HCT116 (cell line): Measurements from ENCODE around the gene COL4A3. TPM values are rescaled to one million over a fixed set of nuclear protein-coding genes. Genes with fewer than 3 reads are reported as not detected.

ENCODE experiments used
- ATAC-seq: fragments of 200-7000 bp; cut with Tn5 transposase; 2 replicates; pipeline ENCODE4 v1.9.1; 2020; ENCODE audit warnings: mild to moderate bottlenecking, moderate library complexity
- BruUV-seq: library from RNA; stranded (reverse); fragments of 400-500 nt; replicated peaks from 2 replicates; lab custom pipeline; 2021; lab: Mats Ljungman, UMichigan
- CTCF ChIA-PET: fragments of 300-600 bp; sonication (Branson Sonifier 250); formaldehyde crosslinking; loops from one replicate; lab custom pipeline; 2021; ENCODE audit warnings: antibody characterized with exemption; lab: Charles Lee
- POLR2A ChIA-PET: fragments of 300-600, 350-600 bp; sonication (Branson Sonifier 250); formaldehyde crosslinking; loops from one replicate; lab custom pipeline; 2021; ENCODE audit warnings: antibody characterized with exemption; lab: Charles Lee
- RAD21 ChIA-PET, 2 experiments: fragments of 300-600 bp; sonication (Branson Sonifier 250); formaldehyde crosslinking; loops; one replicate each; lab custom pipeline; 2023; ENCODE audit warnings: low total read pairs in 2 of 2; ENCODE audit not compliant: uncharacterized antibody in 2 of 2, unreplicated experiment in 2 of 2, low non-redundant PET in 1 of 2; lab: Charles Lee
- DNase-seq: peaks from one replicate; pipeline ENCODE4 v3.0.0-alpha.2; 2010; ENCODE audit warnings: low read depth, low spot score
- H2AFZ ChIP-seq: fragments of 200-600 bp; shearing (Covaris generic), sonication (generic); 2 replicates; pipeline ENCODE4 v1.6.1; 2017; ENCODE audit warnings: low read depth, mixed run types, mixed read lengths, antibody characterized with exemption, low read length; ENCODE audit not compliant: poor library complexity, severe bottlenecking
- H3K27ac ChIP-seq: 2 replicates; pipeline ENCODE4 v1.5.1; 2012; ENCODE audit warnings: low read depth, low read length
- H3K27me3 ChIP-seq: fragments of 200-600 bp; sonication (generic); 2 replicates; pipeline ENCODE4 v1.6.1; 2016; ENCODE audit warnings: mixed run types, low read length, mixed read lengths; ENCODE audit not compliant: insufficient read depth
- H3K36me3 ChIP-seq, 2 experiments: fragments of 200-500 bp in 1 of 2; fragments of 200-600 bp in 1 of 2; sonication (Bioruptor generic) in 1 of 2; sonication (generic) in 1 of 2; 2 replicates each; pipeline versions ENCODE4 v1.5.1 to v1.6.1; 2014 to 2016; ENCODE audit warnings: low read length in 2 of 2, inconsistent platforms in 1 of 2, mixed read lengths in 1 of 2, mixed run types in 1 of 2; ENCODE audit not compliant: insufficient read depth in 2 of 2, control insufficient read depth in 1 of 2
- H3K4me1 ChIP-seq, 2 experiments: fragments of 200-600 bp in 1 of 2; sonication (generic) in 1 of 2; 2 replicates each; pipeline versions ENCODE4 v1.5.1 to v1.6.1; 2012 to 2017; ENCODE audit warnings: low read length in 2 of 2, inconsistent platforms in 1 of 2, mild to moderate bottlenecking in 1 of 2, mixed read lengths in 1 of 2, mixed run types in 1 of 2, moderate library complexity in 1 of 2; ENCODE audit not compliant: insufficient read depth in 2 of 2, control insufficient read depth in 1 of 2
- H3K4me2 ChIP-seq: fragments of 200-600 bp; sonication (generic); 2 replicates; pipeline ENCODE4 v1.6.1; 2017; ENCODE audit warnings: mixed run types, low read length, mixed read lengths
- H3K4me3 ChIP-seq, 2 experiments: fragments of 200-600 bp in 1 of 2; sonication (generic) in 1 of 2; replicated peaks in 1 of 2; 2 replicates each; pipeline ENCODE4 v1.5.1; 2011 to 2016; ENCODE audit warnings: low read length in 2 of 2, control low read depth in 1 of 2, low read depth in 1 of 2, mild to moderate bottlenecking in 1 of 2, mixed read lengths in 1 of 2, mixed run types in 1 of 2
- H3K79me2 ChIP-seq: fragments of 200-600 bp; sonication (generic); 2 replicates; pipeline ENCODE4 v1.6.1; 2017; ENCODE audit warnings: mild to moderate bottlenecking, mixed run types, low read length, moderate library complexity, mixed read lengths; ENCODE audit not compliant: insufficient read depth
- H3K9ac ChIP-seq: fragments of 200-600 bp; sonication (generic); 2 replicates; pipeline ENCODE4 v1.6.1; 2016; ENCODE audit warnings: low read length, mixed read lengths
- H3K9me2 ChIP-seq: fragments of 200-600 bp; sonication (generic), shearing (Covaris generic); 2 replicates; pipeline ENCODE4 v1.6.1; 2017; ENCODE audit warnings: mixed run types, mild to moderate bottlenecking, moderate library complexity; ENCODE audit not compliant: insufficient read depth
- H3K9me3 ChIP-seq, 2 experiments: fragments of 200-500 bp in 1 of 2; fragments of 200-600 bp in 1 of 2; sonication (Bioruptor generic) in 1 of 2; sonication (generic) in 1 of 2; 2 replicates each; pipeline ENCODE4 v1.6.1; 2014 to 2017; ENCODE audit warnings: low read length in 2 of 2, mixed read lengths in 2 of 2, inconsistent platforms in 1 of 2, low read depth in 1 of 2, mild to moderate bottlenecking in 1 of 2, mixed run types in 1 of 2, moderate library complexity in 1 of 2; ENCODE audit not compliant: control insufficient read depth in 1 of 2, insufficient read depth in 1 of 2
- H4K20me1 ChIP-seq: fragments of 200-600 bp; sonication (generic), shearing (Covaris generic); 2 replicates; pipeline ENCODE4 v1.6.1; 2017; ENCODE audit warnings: mixed run types, mild to moderate bottlenecking, moderate library complexity; ENCODE audit not compliant: insufficient read depth
- CBX3 ChIP-seq: IDR thresholded peaks from 2 replicates; pipeline ENCODE4 v1.6.1; 2012; ENCODE audit warnings: low read depth
- CEBPB ChIP-seq: IDR thresholded peaks from 2 replicates; pipeline ENCODE4 v1.6.1; 2012; ENCODE audit warnings: low read depth
- EGR1 ChIP-seq: IDR thresholded peaks from 2 replicates; pipeline ENCODE4 v1.6.1; 2012; ENCODE audit warnings: low read depth
- FOSL1 ChIP-seq: IDR thresholded peaks from 2 replicates; pipeline ENCODE4 v1.6.1; 2012; ENCODE audit warnings: low read depth
- REST ChIP-seq: IDR thresholded peaks from 2 replicates; pipeline ENCODE4 v1.6.1; 2012; ENCODE audit warnings: low read depth
- SIN3A ChIP-seq: IDR thresholded peaks from 2 replicates; pipeline ENCODE4 v1.6.1; 2012; ENCODE audit warnings: low read depth
- TCF7L2 ChIP-seq: IDR thresholded peaks from 2 replicates; pipeline ENCODE4 v1.7.0; 2011; ENCODE audit warnings: borderline replicate concordance, inconsistent platforms; ENCODE audit not compliant: insufficient read depth, insufficient read length; ENCODE audit errors: extremely low read depth
- YY1 ChIP-seq: IDR thresholded peaks from 2 replicates; pipeline ENCODE4 v1.6.1; 2011; ENCODE audit warnings: low read length, low read depth, moderate library complexity, mild to moderate bottlenecking; ENCODE audit not compliant: insufficient replicate concordance; ENCODE audit errors: extremely low read depth
- ZBTB33 ChIP-seq: IDR thresholded peaks from 2 replicates; pipeline ENCODE4 v1.6.1; 2011; ENCODE audit warnings: mild to moderate bottlenecking, low read length, moderate library complexity; ENCODE audit not compliant: insufficient replicate concordance; ENCODE audit errors: extremely low read depth
- ZNF274 ChIP-seq: fragments of 200-500 bp; sonication (Bioruptor generic); IDR thresholded peaks from 2 replicates; pipeline ENCODE4 v1.6.1; 2014; ENCODE audit warnings: mild to moderate bottlenecking, low read depth, low read length, inconsistent platforms
- intact Hi-C: fragments of 100-400 bp; cut with micrococcal nuclease; formaldehyde crosslinking; loops from 2 replicates; pipeline ENCODE4 v1.10.0; 2022
- total RNA-seq: library from RNA; stranded (reverse); gene quantifications from one replicate; pipeline ENCODE4 v1.2.1, GENCODE V29; 2021; ENCODE audit not compliant: unreplicated experiment
- TF ChIP-seq, protein P1 (sequence below): IDR thresholded peaks from 2 replicates; pipeline ENCODE4 v1.6.1; 2012

The COL4A3 gene
- total RNA-seq, 1 experiment from 2014 or later = 4.9 TPM

DNA sequence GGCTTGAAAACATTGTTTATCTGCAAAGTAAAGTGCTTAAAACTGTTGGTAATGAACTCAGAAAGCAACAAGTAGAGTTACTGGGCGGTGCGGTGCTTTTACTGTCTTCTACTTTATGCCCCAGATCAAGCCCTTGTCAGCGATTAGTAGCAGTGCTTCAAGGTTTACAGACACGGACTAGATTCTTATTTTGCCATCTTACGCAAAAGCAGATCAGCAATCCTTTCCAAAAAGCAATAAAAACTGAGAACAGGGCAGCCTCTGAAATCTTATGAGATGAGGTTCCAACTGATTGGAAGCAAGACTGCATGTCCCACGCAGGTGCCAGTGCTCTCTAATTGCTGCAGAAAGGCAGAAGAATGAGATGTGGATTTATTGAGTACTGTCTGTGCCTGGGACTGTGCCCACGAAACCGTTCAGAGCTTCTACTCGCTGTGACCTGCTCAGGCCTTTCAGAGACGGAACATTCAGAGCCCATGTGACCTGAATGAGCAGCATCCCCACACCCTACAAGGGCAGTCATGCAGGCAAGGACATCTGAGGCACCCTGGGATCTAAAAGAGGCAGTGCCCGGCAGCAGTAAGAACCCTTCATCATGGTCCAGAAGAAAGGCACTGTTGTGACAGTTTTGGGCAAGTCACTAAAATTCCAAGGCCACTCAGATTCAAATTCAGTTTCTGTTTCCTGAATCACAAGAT is 15.7 kb downstream of the COL4A3 start:
- no peak for DNase-seq
- no peak overlapping the region for H3K27ac ChIP-seq
- H3K79me2 ChIP-seq = no peaks in the 10 kb centered on the region
- H3K9ac ChIP-seq = no peak overlapping the region
- H3K9me3 ChIP-seq = no peaks in the 10 kb centered on the region
- CTCF ChIA-PET = no interaction called here
- no peak overlapping the region for H2AFZ ChIP-seq
- no peaks in the 10 kb centered on the region for H3K27me3 ChIP-seq
- no peaks in the 10 kb centered on the region for H4K20me1 ChIP-seq
- TF ChIP-seq ZNF274 = no peak
- TF ChIP-seq TCF7L2 = no peak
- TF ChIP-seq ZBTB33 = no peak
- TF ChIP-seq CEBPB = no peak
- no peak for TF ChIP-seq FOSL1
- no peak for TF ChIP-seq EGR1
- RAD21 ChIA-PET = no interaction called here
- POLR2A ChIA-PET = no interaction called here
- H3K9me2 ChIP-seq = no peaks in the 10 kb centered on the region
- BruUV-seq = no TSS peak
- intact Hi-C loops = no loop called here
- no peaks in the 10 kb centered on the region for H3K36me3 ChIP-seq
- peaks cover 4 to 10% of the 10 kb centered on the region in 2 experiments; a peak in 3 of 4 replicates for H3K4me1 ChIP-seq
- no peak overlapping the region for H3K4me3 ChIP-seq
- no peak for ATAC-seq
- no peak overlapping the region for H3K4me2 ChIP-seq

GRCh38 chr2:227180770-227181169 is 16.3 kb downstream of the COL4A3 start:
- Histone ChIP-seq H3K27me3 (no peaks in the 10 kb centered on the region), H3K79me2 (no peaks in the 10 kb centered on the region), H3K9ac (no peak overlapping the region), H2AFZ (no peak overlapping the region), H3K4me1 (peaks cover 4 to 10% of the 10 kb centered on the region in 2 experiments; a peak in 3 of 4 replicates), H4K20me1 (no peaks in the 10 kb centered on the region), H3K4me2 (no peak overlapping the region), H3K4me3 (no peak overlapping the region), H3K36me3 (no peaks in the 10 kb centered on the region), H3K9me2 (no peaks in the 10 kb centered on the region), H3K9me3 (no peaks in the 10 kb centered on the region), H3K27ac (no peak overlapping the region)
- ATAC-seq (no peak), DNase-seq (no peak)
- intact Hi-C loops = no loop called here
- POLR2A ChIA-PET = no interaction called here
- CTCF ChIA-PET = no interaction called here
- no TSS peak for BruUV-seq
- RAD21 ChIA-PET = no interaction called here
- no peak for TF ChIP-seq EGR1
- no peak for TF ChIP-seq SIN3A
- TF ChIP-seq, protein P1, sequence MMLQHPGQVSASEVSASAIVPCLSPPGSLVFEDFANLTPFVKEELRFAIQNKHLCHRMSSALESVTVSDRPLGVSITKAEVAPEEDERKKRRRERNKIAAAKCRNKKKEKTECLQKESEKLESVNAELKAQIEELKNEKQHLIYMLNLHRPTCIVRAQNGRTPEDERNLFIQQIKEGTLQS = no peak
- TF ChIP-seq YY1 = no peak
- TF ChIP-seq CBX3 = no peak
- no peak for TF ChIP-seq REST
